A549 treated with CpdA at 1 μM for 4 hours (cell line): ENCODE results near the gene TSR3. TPM values are rescaled to one million over a fixed set of nuclear protein-coding genes. Genes with fewer than 3 reads are reported as not detected.

ENCODE experiments used
- total RNA-seq: library from RNA; stranded (reverse); fragments of 200-300 nt; extraction: Qiagen RNA extraction; gene quantifications from 5 replicates; pipeline ENCODE4 v1.2.3, GENCODE V29; 2022; ENCODE audit warnings: low read depth

TSR3 gene
- total RNA-seq = 50.7 to 94.3 TPM (median 89.3 TPM) in 5 replicates

DNA sequence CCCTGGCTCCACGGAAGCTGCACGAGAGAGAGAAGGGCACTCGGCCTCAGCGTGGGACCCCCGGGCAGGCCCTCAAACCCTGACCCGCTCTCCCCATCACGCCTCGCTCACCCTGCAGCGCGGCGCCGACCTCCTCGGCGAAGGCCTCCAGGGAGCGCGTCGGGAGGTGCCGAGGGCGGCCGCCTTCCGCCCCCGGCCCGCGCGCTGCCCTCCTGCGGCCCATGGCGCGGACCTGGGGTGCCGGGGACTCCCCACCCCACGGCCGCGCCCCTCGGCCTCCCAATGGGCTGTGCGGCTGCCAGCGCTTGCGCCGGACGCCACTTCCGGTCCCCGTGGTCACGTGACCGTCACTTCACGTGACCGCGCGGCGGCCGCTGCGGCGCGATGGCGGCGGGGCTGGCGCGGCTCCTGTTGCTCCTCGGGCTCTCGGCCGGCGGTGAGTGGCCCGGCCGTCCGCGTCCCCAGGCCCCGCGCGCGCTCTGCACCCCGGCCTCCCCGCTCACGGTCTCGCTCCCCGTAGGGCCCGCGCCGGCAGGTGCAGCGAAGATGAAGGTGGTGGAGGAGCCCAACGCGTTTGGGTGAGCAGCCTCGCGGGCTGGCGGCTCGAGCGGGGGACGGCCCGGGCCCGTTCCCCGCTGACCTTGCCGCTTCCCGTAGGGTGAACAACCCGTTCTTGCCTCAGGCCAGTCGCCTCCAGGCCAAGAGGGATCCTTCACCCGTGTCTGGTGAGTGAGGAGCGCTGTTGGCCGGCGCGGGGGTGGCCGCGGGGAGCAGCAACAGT lies at the start of gene TSR3, which contains the start of gene GNPTG:
TSS of gene TSR3 (minus strand) at position 297 of the 781 bp plus-strand sequence. CDS start at position 223, 74 bp downstream.
TSS of gene GNPTG (plus strand) at position 350 of the 781 bp plus-strand sequence. CDS start at position 385, 35 bp downstream.

GRCh38 chr16:1333149-1333812 lies 18.4 kb downstream of the TSR3 start, which contains the start of gene BAIAP3:
Gene BAIAP3 (plus strand): TSS chr16:1333645. CDS start chr16:1338550, 4,905 bp downstream.

DNA sequence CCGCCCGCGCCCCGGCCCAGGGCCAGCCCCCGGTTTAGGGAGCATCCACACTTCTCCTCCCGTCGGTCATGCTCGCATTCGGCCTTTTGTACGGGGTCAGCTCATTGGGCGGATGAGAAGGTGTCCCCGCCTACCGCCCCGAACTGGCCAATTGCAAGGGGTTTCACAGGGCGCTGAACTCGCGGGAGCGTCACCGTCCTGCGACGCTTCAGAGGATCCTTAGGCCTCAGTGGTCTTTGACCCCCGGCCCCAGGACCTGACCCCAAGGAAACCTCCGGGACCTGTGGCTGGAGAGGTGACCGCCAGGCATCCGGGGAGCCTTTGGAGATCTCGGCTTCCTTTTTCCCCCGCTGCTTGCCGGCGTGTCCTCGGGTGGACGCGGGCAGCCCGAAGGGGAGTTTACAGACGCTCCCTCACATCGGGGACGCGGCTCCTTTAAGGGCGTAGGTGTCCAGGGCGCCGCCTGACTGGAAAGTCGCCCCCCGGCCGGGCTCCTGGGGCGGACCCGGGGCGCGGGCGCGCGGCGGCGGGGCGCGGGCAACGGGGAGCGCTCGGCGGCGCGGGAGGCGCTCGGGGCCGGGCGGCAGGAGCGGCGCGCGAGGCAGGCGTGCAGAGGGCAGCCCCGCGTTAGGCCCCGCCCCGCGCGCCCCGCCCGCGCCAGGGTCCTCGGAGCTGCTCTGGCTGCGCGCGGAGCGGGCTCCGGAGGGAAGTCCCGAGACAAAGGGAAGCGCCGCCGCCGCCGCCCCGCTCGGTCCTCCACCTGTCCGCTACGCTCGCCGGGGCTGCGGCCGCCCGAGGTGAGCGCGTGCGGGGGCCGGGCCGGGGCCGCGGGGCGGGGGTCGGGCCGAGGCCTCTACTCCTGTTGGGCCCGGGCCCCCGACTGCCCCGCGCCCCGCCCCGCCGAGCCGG lies 42.4 kb downstream of the TSR3 start, which contains the start of gene UBE2I:
TSS of gene UBE2I (plus strand) at position 660 of the 909 bp plus-strand sequence. CDS start 4,395 bp downstream, outside the sequence.

Other genes with a start within 250 kb of the TSR3 start
- gene CACNA1H, start 198.8 kb downstream of the TSR3 start, total RNA-seq = 8.6 to 12.1 TPM (median 11.3 TPM) in 5 replicates
- 0.08 to 0.16 TPM in 2 of 5 replicates, not detected in the others for gene TPSG1, start 126.6 kb downstream of the TSR3 start, total RNA-seq
- gene TPSB2, start 121.7 kb downstream of the TSR3 start, total RNA-seq = not detected in 5 replicates
- gene TPSAB1, start 111.2 kb downstream of the TSR3 start, total RNA-seq = not detected in 5 replicates
- 0.03 TPM in 1 of 5 replicates, not detected in the others for gene TPSD1, start 95.8 kb downstream of the TSR3 start, total RNA-seq
- gene UBE2I, start 42.2 kb downstream of the TSR3 start, total RNA-seq = 161 to 196 TPM (median 171 TPM) in 5 replicates
- 0.75 to 2.8 TPM (median 0.86 TPM) in 5 replicates for gene BAIAP3, start 18.2 kb downstream of the TSR3 start, total RNA-seq
- 24.2 to 38.2 TPM (median 34.7 TPM) in 5 replicates for gene GNPTG, start 53 bp upstream of the TSR3 start, total RNA-seq
- 27.5 to 45.1 TPM (median 44.8 TPM) in 5 replicates for gene UNKL, start 62.8 kb upstream of the TSR3 start, total RNA-seq
- 29.6 to 38.5 TPM (median 37.1 TPM) in 5 replicates for gene UQCC4, start 68.9 kb upstream of the TSR3 start, total RNA-seq
- gene PERCC1, start 79.2 kb upstream of the TSR3 start, total RNA-seq = not detected in 5 replicates
- 0.14 to 0.89 TPM (median 0.44 TPM) in 5 replicates for gene CCDC154, start 92.7 kb upstream of the TSR3 start, total RNA-seq
- 66.8 to 86.1 TPM (median 76.1 TPM) in 5 replicates for gene CLCN7, start 123.2 kb upstream of the TSR3 start, total RNA-seq
- not detected in 5 replicates for gene PTX4, start 137.1 kb upstream of the TSR3 start, total RNA-seq
- gene TELO2, start 141.5 kb upstream of the TSR3 start, total RNA-seq = 32.1 to 45.2 TPM (median 36.7 TPM) in 5 replicates
- gene TMEM204, start 181.8 kb upstream of the TSR3 start, total RNA-seq = not detected in 5 replicates